ENCODE measurements around the gene KNOP1. TPM values are rescaled to one million over a fixed set of nuclear protein-coding genes. Genes with fewer than 3 reads are reported as not detected.
A peak's percentile ranks its signal among the peaks of the same experiment; 100 is the strongest.

KNOP1 gene, protein sequence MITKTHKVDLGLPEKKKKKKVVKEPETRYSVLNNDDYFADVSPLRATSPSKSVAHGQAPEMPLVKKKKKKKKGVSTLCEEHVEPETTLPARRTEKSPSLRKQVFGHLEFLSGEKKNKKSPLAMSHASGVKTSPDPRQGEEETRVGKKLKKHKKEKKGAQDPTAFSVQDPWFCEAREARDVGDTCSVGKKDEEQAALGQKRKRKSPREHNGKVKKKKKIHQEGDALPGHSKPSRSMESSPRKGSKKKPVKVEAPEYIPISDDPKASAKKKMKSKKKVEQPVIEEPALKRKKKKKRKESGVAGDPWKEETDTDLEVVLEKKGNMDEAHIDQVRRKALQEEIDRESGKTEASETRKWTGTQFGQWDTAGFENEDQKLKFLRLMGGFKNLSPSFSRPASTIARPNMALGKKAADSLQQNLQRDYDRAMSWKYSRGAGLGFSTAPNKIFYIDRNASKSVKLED
- 10 to 100 TPM in 4 of 5 donors, 1 to 10 TPM in 1; 8.2 to 20.4 (median 18.6) TPM for total RNA-seq
- 15.5 TPM for total RNA-seq (2013)
- 10.6 to 73.2 (median 28.8) reads per million in 29 experiments for total RNA-seq

DNA sequence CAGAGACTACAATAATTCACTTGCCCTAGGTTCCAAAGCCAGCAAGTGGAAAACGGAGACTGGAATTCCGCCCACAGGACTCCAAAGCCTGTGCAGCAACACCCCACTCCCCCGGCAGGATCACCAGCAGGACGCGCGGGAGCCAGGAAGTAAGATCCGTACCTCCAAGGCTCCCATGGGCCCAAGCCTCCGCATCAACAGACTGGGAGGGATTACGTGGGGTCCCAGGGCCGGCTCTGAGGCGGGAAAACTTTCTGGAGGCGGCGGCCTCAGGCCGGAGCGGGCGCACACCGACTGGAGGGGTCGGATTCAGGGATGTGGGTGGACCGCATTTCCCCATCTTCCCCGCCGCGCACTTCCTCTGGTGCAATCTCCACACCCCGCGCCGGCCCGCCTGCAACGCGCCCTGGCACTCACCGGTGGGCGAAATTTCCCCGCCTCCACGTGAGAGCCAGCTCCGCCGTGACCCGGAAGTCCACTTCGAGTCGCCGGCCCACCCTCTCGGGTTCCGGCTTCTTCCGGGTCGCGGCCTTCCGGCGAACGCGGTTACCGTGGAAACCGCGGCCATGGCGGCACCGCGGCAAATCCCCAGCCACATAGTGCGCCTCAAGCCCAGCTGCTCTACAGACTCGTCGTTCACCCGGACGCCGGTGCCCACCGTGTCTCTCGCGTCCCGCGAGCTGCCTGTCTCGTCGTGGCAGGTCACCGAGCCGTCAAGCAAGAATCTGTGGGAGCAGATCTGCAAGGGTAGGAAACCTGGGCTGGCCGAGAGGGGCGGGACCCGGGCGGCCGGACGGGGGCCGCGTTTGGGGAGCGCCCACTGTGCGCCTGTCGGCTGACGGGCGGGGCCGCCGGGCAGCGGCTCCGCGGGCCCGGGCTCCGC, at the start of gene KNOP1, which contains the start of gene IQCK:
KNOP1 (minus strand) TSS at position 487 of the 883 bp plus-strand sequence. CDS start 3,192 bp downstream, outside the sequence.
IQCK (plus strand) TSS at position 531 of the 883 bp plus-strand sequence; CDS start at position 567, 36 bp downstream.
- Mint-ChIP-seq H3K4me3 (peak within 1 kb of the TSS; percentile 90 to 91 (median 91)), H3K27ac (peak within 1 kb of the TSS; percentile 74 to 79), H3K9me3 (no peaks in the 10 kb centered on the region), H3K4me1 (peaks cover 36 to 42% (median 37%) of the 10 kb centered on the region in 3 donors), H3K27me3 (no peaks in the 10 kb centered on the region), H3K36me3 (peaks cover 18% of the 10 kb centered on the region)
- Histone ChIP-seq H3K4me1 (ENCODE audit: control insufficient read depth in 1 of 2, extremely low read depth in 1 of 2, insufficient read depth in 2 of 2, low read length in 2 of 2) (peaks cover 7 to 22% of the 10 kb centered on the region in 2 experiments), H3K36me3 (ENCODE audit: control insufficient read depth in 2 of 2, extremely low read depth in 1 of 2, insufficient read depth in 1 of 2, low read length in 1 of 2) (peaks cover 2 to 13% of the 10 kb centered on the region in 2 donors), H3K4me3 (ENCODE audit: control insufficient read depth in 1 of 2, extremely low read depth in 1 of 2, low read length in 1 of 2) (peak within 1 kb of the TSS; percentile 89 to 98), H3K27me3 (replicated peaks in 1 of 2; ENCODE audit: control insufficient read depth in 2 of 2, extremely low read depth in 1 of 2, insufficient read depth in 2 of 2, low read length in 1 of 2) (no peaks in the 10 kb centered on the region), H3K9me3 (no peaks in the 10 kb centered on the region), H3K27ac (ENCODE audit: low read length) (peak within 1 kb of the TSS; percentile 1)
- under 1% methylated on average over 85 of the region's 88 CpGs for WGBS (ENCODE audit: insufficient coverage)
- DNase-seq (peak; percentile 64 to 95 (median 86)), ATAC-seq (replicated peaks in 1 of 4) (peak; percentile 89 to 98 (median 97))
- POLR2A ChIA-PET = interaction anchor here (1.0 to 1.1 kb wide), 2 partner anchors 22 to 163 kb away, joined by 3 read pairs; partner anchors contain the start of gene VPS35L (in 1 of the 2)
- CTCF ChIA-PET = interaction anchor here in 1 of 2 donors (1.3 to 1.4 kb wide), 2 partner anchors 22 to 78 kb away, joined by 3 read pairs; no protein-coding TSS in a partner anchor

DNA sequence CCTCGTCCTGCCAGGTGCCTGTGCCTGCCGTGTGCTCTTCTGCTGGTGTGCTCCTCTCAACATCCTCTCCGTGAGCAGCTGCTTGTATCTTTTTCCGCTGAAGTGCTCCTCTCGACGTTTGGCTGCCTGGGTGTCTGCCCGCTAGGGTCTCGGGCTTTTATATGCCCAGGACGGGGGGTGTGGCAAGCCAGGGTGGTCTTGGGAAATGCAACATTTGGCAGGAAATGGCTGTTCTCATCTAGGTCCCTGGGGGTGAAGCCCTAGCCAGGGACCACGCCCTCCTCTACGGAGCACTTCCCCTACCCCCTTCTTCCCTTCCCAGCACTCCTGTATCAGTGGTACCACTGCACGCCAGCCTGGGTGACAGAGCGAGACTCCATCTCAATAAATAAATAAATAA, 49.5 kb upstream of the KNOP1 start:
- H3K36me3 ChIP-seq (ENCODE audit: control insufficient read depth in 2 of 2, extremely low read depth in 1 of 2, insufficient read depth in 1 of 2, low read length in 1 of 2) = no peaks in the 10 kb centered on the region
- Mint-ChIP-seq H3K27ac (no peak overlapping the region), H3K4me3 (no peak overlapping the region), H3K9me3 (peaks cover 0 to 14% (median 12%) of the 10 kb centered on the region in 3 donors), H3K27me3 (no peaks in the 10 kb centered on the region), H3K36me3 (peaks cover 14% of the 10 kb centered on the region), H3K4me1 (no peaks in the 10 kb centered on the region)
- no peaks in the 10 kb centered on the region for H3K27me3 ChIP-seq (replicated peaks in 1 of 2; ENCODE audit: control insufficient read depth in 2 of 2, extremely low read depth in 1 of 2, insufficient read depth in 2 of 2, low read length in 1 of 2)
- no peaks in the 10 kb centered on the region for H3K4me1 ChIP-seq (ENCODE audit: control insufficient read depth in 1 of 2, extremely low read depth in 1 of 2, insufficient read depth in 2 of 2, low read length in 2 of 2)
- DNase-seq (no peak), ATAC-seq (replicated peaks in 1 of 4) (no peak)
- H3K27ac ChIP-seq (ENCODE audit: low read length) = no peak overlapping the region
- ChIA-PET POLR2A (interaction anchor here (0.6 to 0.7 kb wide), 2 partner anchors 49 to 596 kb away, joined by 3 to 4 read pairs; no protein-coding TSS in a partner anchor), CTCF (no interaction called here)
- 93% methylated on average over 9 of the region's 13 CpGs for WGBS (ENCODE audit: insufficient coverage)
- H3K9me3 ChIP-seq = no peaks in the 10 kb centered on the region
- H3K4me3 ChIP-seq (ENCODE audit: control insufficient read depth in 1 of 2, extremely low read depth in 1 of 2, low read length in 1 of 2) = no peak overlapping the region

DNA sequence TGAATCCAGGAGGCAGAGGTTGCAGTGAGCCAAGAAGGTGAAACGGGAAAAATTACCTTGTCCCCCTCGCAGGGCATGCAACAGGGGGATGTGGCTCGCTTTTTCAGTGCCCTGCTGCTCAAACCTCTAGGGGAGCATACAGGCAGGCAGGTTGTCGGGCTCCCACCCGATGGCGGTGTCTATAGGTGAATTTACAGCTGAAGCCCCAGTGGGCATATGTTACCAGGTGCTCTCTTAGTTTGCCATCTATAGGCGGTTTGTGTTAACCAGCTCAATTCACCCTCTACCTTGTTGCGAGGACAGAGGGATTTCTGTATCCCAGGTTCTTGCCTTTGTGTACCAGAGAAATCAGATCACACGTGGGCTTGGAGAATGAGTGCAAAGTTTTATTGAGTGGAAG, 49.0 kb upstream of the KNOP1 start:
- CTCF ChIA-PET = no interaction called here
- DNase-seq (no peak), ATAC-seq (replicated peaks in 1 of 4) (no peak)
- Histone ChIP-seq H3K4me3 (ENCODE audit: control insufficient read depth in 1 of 2, extremely low read depth in 1 of 2, low read length in 1 of 2) (no peak overlapping the region), H3K36me3 (ENCODE audit: control insufficient read depth in 2 of 2, extremely low read depth in 1 of 2, insufficient read depth in 1 of 2, low read length in 1 of 2) (no peaks in the 10 kb centered on the region), H3K27me3 (replicated peaks in 1 of 2; ENCODE audit: control insufficient read depth in 2 of 2, extremely low read depth in 1 of 2, insufficient read depth in 2 of 2, low read length in 1 of 2) (no peaks in the 10 kb centered on the region), H3K27ac (ENCODE audit: low read length) (no peak overlapping the region), H3K4me1 (ENCODE audit: control insufficient read depth in 1 of 2, extremely low read depth in 1 of 2, insufficient read depth in 2 of 2, low read length in 2 of 2) (no peaks in the 10 kb centered on the region), H3K9me3 (no peaks in the 10 kb centered on the region)
- 95% methylated on average over 7 of the region's 9 CpGs for WGBS (ENCODE audit: insufficient coverage)
- Mint-ChIP-seq H3K27ac (no peak overlapping the region), H3K4me1 (no peaks in the 10 kb centered on the region), H3K4me3 (no peak overlapping the region), H3K27me3 (no peaks in the 10 kb centered on the region), H3K36me3 (peaks cover 14% of the 10 kb centered on the region), H3K9me3 (peaks cover 0 to 14% (median 12%) of the 10 kb centered on the region in 3 donors)
- POLR2A ChIA-PET = interaction anchor here in 1 of 2 donors (0.7 kb wide), 1 partner anchor 50 kb away, joined by 3 read pairs; no protein-coding TSS in a partner anchor

DNA sequence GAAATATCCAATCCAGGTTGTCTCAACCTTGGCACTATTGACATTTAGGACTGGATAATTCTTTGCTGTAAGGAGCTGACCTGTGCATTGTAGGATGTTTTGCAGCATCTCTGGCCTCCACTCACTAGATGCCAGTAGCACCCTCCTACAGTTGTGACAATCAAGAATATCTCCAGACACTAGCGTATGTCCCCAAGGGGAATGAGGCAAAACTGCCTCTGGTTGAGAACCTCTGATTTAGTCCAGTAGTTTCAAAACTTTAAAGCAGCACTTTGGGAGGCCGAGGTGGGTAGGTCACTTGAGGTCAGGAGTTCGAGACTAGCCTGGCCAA, 48.5 kb upstream of the KNOP1 start:
- Histone ChIP-seq H3K4me1 (ENCODE audit: control insufficient read depth in 1 of 2, extremely low read depth in 1 of 2, insufficient read depth in 2 of 2, low read length in 2 of 2) (no peaks in the 10 kb centered on the region), H3K27me3 (replicated peaks in 1 of 2; ENCODE audit: control insufficient read depth in 2 of 2, extremely low read depth in 1 of 2, insufficient read depth in 2 of 2, low read length in 1 of 2) (no peaks in the 10 kb centered on the region), H3K36me3 (ENCODE audit: control insufficient read depth in 2 of 2, extremely low read depth in 1 of 2, insufficient read depth in 1 of 2, low read length in 1 of 2) (no peaks in the 10 kb centered on the region), H3K4me3 (ENCODE audit: control insufficient read depth in 1 of 2, extremely low read depth in 1 of 2, low read length in 1 of 2) (no peak overlapping the region), H3K9me3 (no peaks in the 10 kb centered on the region), H3K27ac (ENCODE audit: low read length) (no peak overlapping the region)
- DNase-seq (no peak), ATAC-seq (replicated peaks in 1 of 4) (no peak)
- H3K4me3 Mint-ChIP-seq = no peak overlapping the region
- ChIA-PET POLR2A (no interaction called here), CTCF (no interaction called here)
- no peaks in the 10 kb centered on the region for H3K27me3 Mint-ChIP-seq
- H3K27ac Mint-ChIP-seq = no peak overlapping the region
- H3K36me3 Mint-ChIP-seq = peaks cover 14% of the 10 kb centered on the region
- H3K9me3 Mint-ChIP-seq = peaks cover 0 to 14% (median 12%) of the 10 kb centered on the region in 3 donors
- 61% methylated on average over 2 of the region's 3 CpGs for WGBS (ENCODE audit: insufficient coverage)
- no peaks in the 10 kb centered on the region for H3K4me1 Mint-ChIP-seq

DNA sequence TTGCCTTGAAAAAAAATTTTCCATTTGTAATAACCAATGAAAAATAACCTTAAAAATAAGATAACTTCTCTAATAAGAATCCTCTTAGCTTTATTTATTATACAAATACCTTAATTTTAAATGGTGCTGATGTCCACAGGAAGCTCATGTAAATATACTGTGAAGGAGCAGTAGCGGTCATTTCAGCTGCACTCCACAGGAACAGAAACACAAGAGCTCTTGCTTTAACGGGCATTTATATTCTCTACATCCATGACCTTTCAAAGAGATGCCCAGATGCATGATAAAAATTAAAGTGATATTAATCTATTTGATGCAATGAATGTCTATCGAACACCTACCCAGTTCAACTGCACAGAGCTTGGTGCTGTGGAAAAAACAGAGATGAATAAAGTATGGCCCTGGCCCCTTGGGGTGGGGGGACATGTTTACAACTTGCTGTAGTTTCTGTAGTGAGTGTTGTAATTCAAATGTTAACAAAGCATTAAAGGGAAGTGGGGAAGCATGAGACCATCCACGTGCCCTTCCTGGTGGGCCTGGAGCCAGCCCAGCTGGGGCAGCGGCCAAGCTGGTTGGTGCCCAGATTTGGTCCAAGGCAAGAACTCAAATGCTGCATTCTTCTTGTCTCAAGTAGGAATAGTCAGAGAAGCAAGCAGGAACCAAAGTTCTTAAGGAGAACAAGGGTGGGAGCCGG, 48.0 kb upstream of the KNOP1 start:
- H3K27ac Mint-ChIP-seq = no peak overlapping the region

More for the DNA sequence above, 48.0 kb upstream of the KNOP1 start:
- Histone ChIP-seq H3K27me3 (replicated peaks in 1 of 2; ENCODE audit: control insufficient read depth in 2 of 2, extremely low read depth in 1 of 2, insufficient read depth in 2 of 2, low read length in 1 of 2) (no peaks in the 10 kb centered on the region), H3K9me3 (no peaks in the 10 kb centered on the region), H3K4me1 (ENCODE audit: control insufficient read depth in 1 of 2, extremely low read depth in 1 of 2, insufficient read depth in 2 of 2, low read length in 2 of 2) (no peaks in the 10 kb centered on the region), H3K27ac (ENCODE audit: low read length) (no peak overlapping the region), H3K4me3 (ENCODE audit: control insufficient read depth in 1 of 2, extremely low read depth in 1 of 2, low read length in 1 of 2) (no peak overlapping the region), H3K36me3 (ENCODE audit: control insufficient read depth in 2 of 2, extremely low read depth in 1 of 2, insufficient read depth in 1 of 2, low read length in 1 of 2) (no peaks in the 10 kb centered on the region)
- H3K27me3 Mint-ChIP-seq = no peaks in the 10 kb centered on the region
- WGBS (ENCODE audit: insufficient coverage) = 74% methylated on average over 3 of the region's 6 CpGs
- ATAC-seq (replicated peaks in 1 of 4) (no peak), DNase-seq (no peak)
- no peak overlapping the region for H3K4me3 Mint-ChIP-seq
- ChIA-PET POLR2A (no interaction called here), CTCF (no interaction called here)
- no peaks in the 10 kb centered on the region for H3K4me1 Mint-ChIP-seq
- peaks cover 0 to 14% (median 12%) of the 10 kb centered on the region in 3 donors for H3K9me3 Mint-ChIP-seq
- H3K36me3 Mint-ChIP-seq = peaks cover 14% of the 10 kb centered on the region
